ENCODE measurements around the gene MYO9A. TPM values are rescaled to one million over a fixed set of nuclear protein-coding genes. Genes with fewer than 3 reads are reported as not detected.

Gene MYO9A
- total and polyA plus RNA-seq, 3 donors from 2014 or later, result 68.9 to 126 (median 103) TPM

DNA sequence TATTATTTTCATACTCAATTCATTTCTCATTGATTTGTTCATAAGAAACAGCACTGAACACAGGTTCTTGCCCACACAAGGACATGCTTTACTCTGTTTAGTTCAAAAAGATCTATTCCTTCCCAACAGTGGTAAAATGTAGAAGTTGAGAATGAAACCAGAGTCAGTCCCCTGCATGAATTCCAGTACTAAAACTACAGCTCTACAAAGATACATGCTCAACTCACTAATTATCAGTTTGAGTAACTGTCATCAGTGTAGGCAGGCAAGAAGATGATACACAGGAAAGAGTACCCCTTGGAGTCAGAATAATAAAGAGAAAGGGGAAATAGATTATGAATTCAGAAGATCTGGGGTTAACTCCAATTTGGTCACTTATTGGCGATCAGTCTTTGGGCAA is 264.4 kb downstream of the MYO9A start:
- Histone ChIP-seq H3K4me1 (no peaks in the 10 kb centered on the region), H3K36me3 (ENCODE audit: low read depth, missing control alignments) (no peaks in the 10 kb centered on the region), H3K9me3 (no peaks in the 10 kb centered on the region), H3K27me3 (no peaks in the 10 kb centered on the region), H3K4me3 (no peak overlapping the region), H3K27ac (no peak overlapping the region)
- TF ChIP-seq, protein P1, sequence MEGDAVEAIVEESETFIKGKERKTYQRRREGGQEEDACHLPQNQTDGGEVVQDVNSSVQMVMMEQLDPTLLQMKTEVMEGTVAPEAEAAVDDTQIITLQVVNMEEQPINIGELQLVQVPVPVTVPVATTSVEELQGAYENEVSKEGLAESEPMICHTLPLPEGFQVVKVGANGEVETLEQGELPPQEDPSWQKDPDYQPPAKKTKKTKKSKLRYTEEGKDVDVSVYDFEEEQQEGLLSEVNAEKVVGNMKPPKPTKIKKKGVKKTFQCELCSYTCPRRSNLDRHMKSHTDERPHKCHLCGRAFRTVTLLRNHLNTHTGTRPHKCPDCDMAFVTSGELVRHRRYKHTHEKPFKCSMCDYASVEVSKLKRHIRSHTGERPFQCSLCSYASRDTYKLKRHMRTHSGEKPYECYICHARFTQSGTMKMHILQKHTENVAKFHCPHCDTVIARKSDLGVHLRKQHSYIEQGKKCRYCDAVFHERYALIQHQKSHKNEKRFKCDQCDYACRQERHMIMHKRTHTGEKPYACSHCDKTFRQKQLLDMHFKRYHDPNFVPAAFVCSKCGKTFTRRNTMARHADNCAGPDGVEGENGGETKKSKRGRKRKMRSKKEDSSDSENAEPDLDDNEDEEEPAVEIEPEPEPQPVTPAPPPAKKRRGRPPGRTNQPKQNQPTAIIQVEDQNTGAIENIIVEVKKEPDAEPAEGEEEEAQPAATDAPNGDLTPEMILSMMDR (IDR thresholded peaks at IDR 0.05), result no peak
- TF ChIP-seq POLR2A (IDR thresholded peaks at IDR 0.05), result no peak
- no peak for DNase-seq
- intact Hi-C loops (cut with DNase I; ENCODE audit: low total_unique reads), result no loop called here
- 90 to 100% methylated on average over 1 of the region's 1 CpG for WGBS, 2 donors

DNA sequence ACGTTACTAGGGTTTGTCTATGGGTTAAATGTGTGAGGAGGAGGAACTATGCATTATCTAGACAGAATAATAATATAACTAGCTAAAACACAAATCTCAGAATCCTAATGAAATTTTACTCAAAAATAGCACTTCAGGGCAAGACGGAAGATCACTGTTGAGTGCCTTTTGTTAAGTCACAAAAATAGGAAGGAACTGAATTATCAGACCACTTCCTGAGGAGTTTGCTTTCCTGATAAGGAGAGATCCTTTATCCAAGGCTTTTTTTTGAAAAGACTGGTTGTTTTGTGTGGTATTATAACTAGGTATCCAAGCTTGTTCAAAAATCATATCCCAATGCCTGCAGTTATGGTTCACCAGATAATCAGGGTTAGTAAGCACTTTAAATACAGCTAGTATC is 273.0 kb downstream of the MYO9A start:
- Histone ChIP-seq H3K4me3 (no peak overlapping the region), H3K27ac (no peak overlapping the region), H3K4me1 (no peaks in the 10 kb centered on the region), H3K27me3 (no peaks in the 10 kb centered on the region), H3K36me3 (ENCODE audit: low read depth, missing control alignments) (no peaks in the 10 kb centered on the region), H3K9me3 (no peaks in the 10 kb centered on the region)
- WGBS, 2 donors, result 80 to 91% methylated on average over 2 of the region's 2 CpGs
- no peak for DNase-seq
- no peak for TF ChIP-seq POLR2A (IDR thresholded peaks at IDR 0.05)
- TF ChIP-seq, protein P1 (IDR thresholded peaks at IDR 0.05), result no peak
- intact Hi-C loops (cut with DNase I; ENCODE audit: low total_unique reads), result no loop called here

DNA sequence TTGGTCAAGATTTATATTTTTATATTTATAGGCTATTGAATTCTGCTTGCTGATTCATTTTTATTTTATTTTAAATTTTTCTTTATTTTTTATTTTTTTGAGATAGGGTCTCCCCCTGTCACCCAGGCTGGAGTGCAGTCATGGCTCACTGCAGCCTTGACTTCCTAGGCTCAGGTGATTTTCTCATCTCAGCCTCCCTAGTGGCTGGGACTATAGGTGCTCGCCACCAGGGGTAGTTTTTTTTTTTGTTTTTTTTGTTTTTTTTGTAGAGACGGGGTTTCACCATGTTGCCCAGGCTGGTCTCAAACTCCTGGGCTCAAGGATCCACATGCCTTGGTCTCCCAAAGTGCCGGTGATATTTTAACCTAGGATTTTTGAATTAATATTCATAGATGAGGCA is 276.4 kb downstream of the MYO9A start:
- H3K4me1 ChIP-seq, result peaks cover 13% of the 10 kb centered on the region
- no peak overlapping the region for H3K4me3 ChIP-seq
- H3K9me3 ChIP-seq, result no peaks in the 10 kb centered on the region
- WGBS, 2 donors, result 95 to 99% methylated on average over 3 of the region's 3 CpGs
- DNase-seq, result no peak
- TF ChIP-seq, protein P1 (IDR thresholded peaks at IDR 0.05), result no peak
- TF ChIP-seq POLR2A (IDR thresholded peaks at IDR 0.05), result no peak
- H3K36me3 ChIP-seq (ENCODE audit: low read depth, missing control alignments), result no peaks in the 10 kb centered on the region
- intact Hi-C loops (cut with DNase I; ENCODE audit: low total_unique reads), result no loop called here
- no peak overlapping the region for H3K27ac ChIP-seq
- H3K27me3 ChIP-seq, result no peaks in the 10 kb centered on the region

DNA sequence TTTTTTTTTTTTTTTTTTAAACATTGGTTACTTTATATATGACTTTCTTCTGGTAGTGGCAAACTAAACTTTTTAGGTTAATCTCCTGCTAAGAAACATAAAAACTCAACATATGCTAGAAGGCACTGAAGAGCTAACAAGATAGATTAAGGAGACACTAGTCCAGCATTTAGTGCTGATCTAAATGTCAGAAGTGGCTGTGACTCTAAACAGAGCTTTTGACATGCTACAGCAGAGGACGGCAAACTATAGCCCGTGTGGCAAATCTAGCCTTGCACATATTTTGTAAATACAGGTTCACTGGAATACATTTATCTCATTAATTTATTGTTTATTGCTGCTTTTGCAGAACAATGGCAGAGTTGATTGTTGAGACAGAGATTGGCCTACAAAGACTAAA is 287.0 kb downstream of the MYO9A start:
- WGBS, 2 donors, result 95 to 96% methylated on average over 2 of the region's 2 CpGs
- no peak for TF ChIP-seq POLR2A (IDR thresholded peaks at IDR 0.05)
- TF ChIP-seq, protein P1 (IDR thresholded peaks at IDR 0.05), result no peak
- no peak for DNase-seq

GRCh38 chr15:71826196-71826595 is 291.8 kb downstream of the MYO9A start:
- Histone ChIP-seq H3K27me3 (no peaks in the 10 kb centered on the region), H3K4me1 (no peaks in the 10 kb centered on the region), H3K4me3 (no peak overlapping the region), H3K9me3 (no peaks in the 10 kb centered on the region), H3K36me3 (ENCODE audit: low read depth, missing control alignments) (no peaks in the 10 kb centered on the region), H3K27ac (no peak overlapping the region)
- no peak for DNase-seq
- no peak for TF ChIP-seq POLR2A (IDR thresholded peaks at IDR 0.05)
- TF ChIP-seq, protein P1 (IDR thresholded peaks at IDR 0.05), result no peak
- intact Hi-C loops (cut with DNase I; ENCODE audit: low total_unique reads), result no loop called here
- 90 to 93% methylated on average over 5 of the region's 5 CpGs for WGBS, 2 donors

More for the DNA sequence above, 287.0 kb downstream of the MYO9A start:
- no peaks in the 10 kb centered on the region for H3K27me3 ChIP-seq
- no peaks in the 10 kb centered on the region for H3K36me3 ChIP-seq (ENCODE audit: low read depth, missing control alignments)
- no peak overlapping the region for H3K4me3 ChIP-seq
- H3K27ac ChIP-seq, result no peak overlapping the region
- H3K9me3 ChIP-seq, result no peaks in the 10 kb centered on the region
- no peaks in the 10 kb centered on the region for H3K4me1 ChIP-seq
- intact Hi-C loops (cut with DNase I; ENCODE audit: low total_unique reads), result no loop called here
